DMS 273 (cell line): ENCODE measurements around the gene CD37.
"Not testable (repeated sequence)": the region's sequence is repeated elsewhere in the genome, so short reads cannot be mapped to it uniquely, and the experiment has no call there.

Experiments used
- DNase-seq: peaks from one replicate; lab custom pipeline; 2025; ENCODE audit not compliant: unreplicated experiment; lab: John Stamatoyannopoulos, UW

The CD37 gene

GRCh38 chr19:49373174-49373573 lies 38.0 kb downstream of the CD37 start:
- DNase-seq, result not testable (repeated sequence)

DNA sequence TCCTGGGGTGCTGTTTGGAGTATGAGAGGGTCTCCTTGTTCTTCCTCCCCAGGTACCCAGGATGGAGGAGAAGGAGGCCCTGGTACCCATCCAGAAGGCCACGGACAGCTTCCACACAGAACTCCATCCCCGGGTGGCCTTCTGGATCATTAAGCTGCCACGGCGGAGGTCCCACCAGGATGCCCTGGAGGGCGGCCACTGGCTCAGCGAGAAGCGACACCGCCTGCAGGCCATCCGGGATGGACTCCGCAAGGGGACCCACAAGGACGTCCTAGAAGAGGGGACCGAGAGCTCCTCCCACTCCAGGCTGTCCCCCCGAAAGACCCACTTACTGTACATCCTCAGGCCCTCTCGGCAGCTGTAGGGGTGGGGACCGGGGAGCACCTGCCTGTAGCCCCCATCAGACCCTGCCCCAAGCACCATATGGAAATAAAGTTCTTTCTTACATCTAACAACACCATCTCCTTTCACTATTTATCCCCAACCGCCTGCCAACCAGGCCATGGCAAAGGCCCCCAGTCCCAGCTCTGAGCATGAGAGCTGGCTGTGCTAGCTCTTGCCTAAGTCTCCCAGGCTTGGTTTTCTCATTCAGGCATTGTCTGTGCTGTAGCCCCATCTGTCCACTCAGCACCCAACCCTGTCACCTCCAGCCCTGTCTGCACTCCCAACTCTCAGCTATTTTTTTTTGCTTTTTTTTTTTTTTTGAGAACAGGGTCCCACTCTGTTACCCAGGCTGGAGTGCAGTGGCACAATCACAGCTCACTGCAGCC lies 39.6 kb downstream of the CD37 start:
- DNase-seq, result no peak

- DNase-seq, result no peak
Measured at GRCh38 chr19:49378512-49378911, 43.3 kb downstream of the CD37 start.

DNA sequence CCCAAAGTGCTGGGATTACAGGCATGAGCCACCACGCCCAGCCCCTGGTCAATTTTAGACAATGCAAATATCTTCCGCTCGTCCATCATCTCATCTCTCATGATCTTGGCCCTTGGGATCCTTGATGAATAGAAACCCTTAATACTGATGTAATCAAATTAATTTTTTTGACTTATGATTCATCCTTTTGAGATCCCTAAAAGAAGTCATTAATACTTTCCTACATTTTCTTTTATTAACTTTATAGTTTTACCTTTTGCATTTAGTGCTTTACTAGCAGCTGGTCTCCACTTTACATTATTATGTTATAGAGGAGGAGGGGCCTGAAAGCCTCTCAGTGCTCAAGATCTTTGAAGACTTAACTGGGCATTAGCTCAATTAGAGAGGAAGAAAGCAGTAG lies 45.2 kb downstream of the CD37 start:
- DNase-seq, result no peak

GRCh38 chr19:49382639-49383038 lies 47.4 kb downstream of the CD37 start:
- no peak for DNase-seq

- no peak for DNase-seq
Measured at GRCh38 chr19:49383599-49383998, 48.4 kb downstream of the CD37 start.

GRCh38 chr19:49387936-49388372 lies 52.7 kb downstream of the CD37 start, which contains the start of gene KASH5:
Gene KASH5, plus strand, starts transcription at chr19:49388249. Its CDS starts 2,635 bp downstream, at chr19:49390884.
- no peak for DNase-seq

- no peak for DNase-seq
Measured at GRCh38 chr19:49389406-49389805, 54.2 kb downstream of the CD37 start.
